Right kidney (tissue), 9 donors: ENCODE measurements around the gene DCTN4.
"Not testable (repeated sequence)": the region's sequence is repeated elsewhere in the genome, so short reads cannot be mapped to it uniquely, and the experiment has no call there.

ENCODE experiments used
- DNase-seq: peaks from one replicate; pipeline ENCODE4 v3.0.0-alpha.2; 2016
- long read RNA-seq, 8 donors: transcript quantifications; one replicate each; lab custom pipeline, GENCODE V29; 2026

The DCTN4 gene
- long read RNA-seq, donor 1, full-length matches to known transcripts = 12 of 12 reads
- long read RNA-seq, donor 1, partial matches to known transcripts = 0 of 12 reads
- long read RNA-seq, donor 1, other reads (novel, unspliced or antisense) = 0 of 12 reads
- long read RNA-seq, donor 2, full-length matches to known transcripts = 6 of 6 reads
- long read RNA-seq, donor 2, partial matches to known transcripts = 0 of 6 reads
- long read RNA-seq, donor 2, other reads (novel, unspliced or antisense) = 0 of 6 reads
- long read RNA-seq, donor 3, full-length matches to known transcripts = 3 of 3 reads
- long read RNA-seq, donor 3, partial matches to known transcripts = 0 of 3 reads
- long read RNA-seq, donor 3, other reads (novel, unspliced or antisense) = 0 of 3 reads
- long read RNA-seq, donor 4, full-length matches to known transcripts = 8 of 8 reads
- long read RNA-seq, donor 4, partial matches to known transcripts = 0 of 8 reads
- long read RNA-seq, donor 4, other reads (novel, unspliced or antisense) = 0 of 8 reads
- long read RNA-seq, donor 5, full-length matches to known transcripts = 7 of 16 reads
- long read RNA-seq, donor 5, partial matches to known transcripts = 9 of 16 reads
- long read RNA-seq, donor 5, other reads (novel, unspliced or antisense) = 0 of 16 reads
- long read RNA-seq, donor 6, full-length matches to known transcripts = 12 of 12 reads
- long read RNA-seq, donor 6, partial matches to known transcripts = 0 of 12 reads
- long read RNA-seq, donor 6, other reads (novel, unspliced or antisense) = 0 of 12 reads
- long read RNA-seq, donor 7, full-length matches to known transcripts = 8 of 8 reads
- long read RNA-seq, donor 7, partial matches to known transcripts = 0 of 8 reads
- long read RNA-seq, donor 7, other reads (novel, unspliced or antisense) = 0 of 8 reads
- long read RNA-seq, donor 8, full-length matches to known transcripts = 13 of 19 reads
- long read RNA-seq, donor 8, partial matches to known transcripts = 6 of 19 reads
- long read RNA-seq, donor 8, other reads (novel, unspliced or antisense) = 0 of 19 reads

DNA sequence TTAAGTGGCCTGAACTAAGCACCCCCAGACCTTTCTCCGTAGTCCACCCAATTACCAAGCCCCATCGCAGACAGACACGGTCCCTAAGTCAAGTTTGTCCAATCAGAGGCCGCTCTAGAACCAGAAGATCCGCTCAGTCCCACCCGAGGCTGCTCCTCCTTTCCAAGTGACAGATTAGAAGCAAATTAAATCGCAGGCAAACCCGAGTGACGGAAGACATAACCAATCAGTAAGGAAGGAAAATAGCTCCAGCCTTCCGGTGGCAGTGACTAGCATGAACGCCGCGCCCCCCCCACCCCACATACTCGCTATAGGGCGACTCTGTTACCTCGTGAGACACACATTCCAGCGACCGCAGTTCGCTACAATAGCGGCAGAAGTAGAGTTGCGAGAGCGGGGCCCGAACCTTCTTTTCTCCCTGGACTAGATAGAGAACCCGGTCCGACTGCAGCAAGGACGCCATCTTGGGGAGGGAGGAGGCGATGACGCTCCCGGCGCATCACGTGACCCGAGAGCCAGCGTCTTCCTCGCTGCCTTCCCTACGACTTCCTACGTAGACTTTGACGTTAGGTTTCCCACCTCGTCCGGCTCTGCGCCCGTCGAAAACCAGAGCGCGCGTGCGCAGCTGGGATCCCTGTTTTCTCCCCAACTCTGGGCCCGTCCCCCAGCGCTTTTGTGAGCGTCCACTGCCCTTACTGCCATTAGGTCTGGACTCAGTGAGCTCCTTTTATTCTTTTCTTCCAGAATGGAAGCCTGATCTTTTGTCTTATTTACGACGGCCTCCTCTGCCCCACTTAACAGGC lies at the start of gene DCTN4:
Gene DCTN4, minus strand, starts transcription at position 487 of the 803 bp plus-strand sequence. Its CDS starts 24 bp downstream, at position 463.
- peak; percentile 99 for DNase-seq

DNA sequence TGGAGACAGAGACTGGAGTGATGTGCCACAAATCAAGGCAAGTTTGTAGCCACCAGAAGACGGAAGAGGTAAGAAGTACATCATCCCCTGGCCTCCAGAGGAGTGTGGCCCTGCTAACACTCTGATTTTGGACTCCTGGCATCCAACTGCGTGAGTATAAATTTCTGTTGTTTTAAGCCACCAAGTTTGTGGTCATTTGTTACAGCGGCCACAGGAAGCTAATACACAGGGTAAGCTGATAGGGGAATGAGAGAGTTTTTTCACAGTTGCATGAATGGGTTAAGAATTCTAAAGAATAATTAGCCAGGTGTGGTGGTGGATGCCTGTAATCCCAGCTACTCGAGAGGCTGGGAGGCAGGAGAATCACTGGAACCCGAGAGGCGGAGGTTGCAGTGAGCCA lies 45.6 kb upstream of the DCTN4 start:
- DNase-seq = no peak

DNA sequence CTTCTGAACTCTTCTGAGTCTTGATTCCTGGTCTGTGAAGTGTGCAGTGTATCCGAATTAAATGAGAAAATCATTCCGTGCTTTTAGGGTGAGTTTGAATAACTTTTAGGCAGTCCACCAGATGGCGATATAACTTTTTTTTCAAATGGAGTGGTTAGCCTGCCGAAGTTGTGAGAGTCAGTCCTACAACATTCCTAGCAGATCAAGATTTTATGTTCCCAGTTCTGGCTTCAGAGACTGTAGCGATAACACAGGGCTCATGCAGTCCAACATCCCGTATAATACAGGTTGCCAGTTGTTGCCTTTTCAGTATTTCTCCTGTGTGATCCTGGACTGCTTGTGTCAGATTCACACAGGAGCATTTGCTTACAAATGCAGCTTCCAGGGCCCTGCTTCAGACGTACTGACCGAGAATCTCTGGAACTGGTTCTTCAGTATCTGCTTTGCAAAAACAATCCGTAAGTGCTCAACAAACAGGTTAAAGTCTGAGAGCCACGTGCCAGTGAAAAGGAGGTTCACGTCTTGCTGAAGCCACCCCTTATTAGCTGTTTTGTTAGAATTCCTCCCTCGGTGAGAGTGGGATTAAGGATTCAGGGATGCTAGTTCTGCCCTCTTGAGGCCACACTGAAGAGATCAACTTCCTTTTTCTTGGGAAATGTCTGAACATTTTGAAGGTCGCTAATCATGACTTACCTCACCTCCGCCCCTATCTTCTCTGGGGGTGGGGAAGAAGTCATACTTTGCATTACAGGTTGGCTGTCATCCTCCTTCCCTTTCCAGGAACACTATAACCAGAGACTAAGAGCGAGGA lies 42.5 kb upstream of the DCTN4 start:
- DNase-seq = peak; percentile 86

DNA sequence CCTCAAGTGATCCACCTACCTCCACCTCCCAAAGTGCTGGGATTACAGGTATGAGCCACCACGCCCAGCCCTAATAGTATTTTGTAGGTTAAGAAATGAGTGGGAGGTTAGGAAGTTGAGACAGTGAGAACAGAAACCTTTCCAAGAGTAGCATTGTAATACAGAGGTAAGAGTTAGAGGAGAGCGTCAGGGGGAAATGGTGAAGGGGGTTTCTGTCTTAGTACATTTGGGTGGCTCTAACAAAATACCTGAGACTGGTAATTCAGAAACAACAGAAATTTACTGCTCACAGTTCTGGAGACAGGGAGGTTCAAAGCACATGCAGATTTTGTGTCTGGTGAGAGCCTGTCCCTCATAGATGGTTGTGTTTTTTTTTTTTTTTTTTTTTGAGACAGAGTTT lies 38.6 kb upstream of the DCTN4 start:
- no peak for DNase-seq

DNA sequence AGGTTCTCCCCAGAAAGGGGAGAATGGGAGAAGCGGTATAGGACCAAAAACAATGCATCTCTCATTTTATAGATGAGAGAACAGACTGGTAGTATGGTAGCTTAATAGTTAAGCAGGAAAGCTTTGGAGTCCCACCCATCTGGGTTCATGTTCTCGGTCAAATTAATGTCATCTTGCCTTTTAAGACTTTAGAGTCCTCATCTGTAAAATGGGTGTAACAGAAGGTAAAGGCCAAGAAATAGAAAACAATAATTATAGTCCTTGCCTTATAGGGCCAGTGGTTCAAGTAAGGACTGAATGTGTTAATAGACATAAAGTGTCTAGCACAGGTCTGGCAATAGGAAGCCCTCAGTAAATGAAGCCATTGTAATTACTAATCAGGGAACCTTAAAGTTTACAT lies 36.1 kb upstream of the DCTN4 start:
- no peak for DNase-seq

DNA sequence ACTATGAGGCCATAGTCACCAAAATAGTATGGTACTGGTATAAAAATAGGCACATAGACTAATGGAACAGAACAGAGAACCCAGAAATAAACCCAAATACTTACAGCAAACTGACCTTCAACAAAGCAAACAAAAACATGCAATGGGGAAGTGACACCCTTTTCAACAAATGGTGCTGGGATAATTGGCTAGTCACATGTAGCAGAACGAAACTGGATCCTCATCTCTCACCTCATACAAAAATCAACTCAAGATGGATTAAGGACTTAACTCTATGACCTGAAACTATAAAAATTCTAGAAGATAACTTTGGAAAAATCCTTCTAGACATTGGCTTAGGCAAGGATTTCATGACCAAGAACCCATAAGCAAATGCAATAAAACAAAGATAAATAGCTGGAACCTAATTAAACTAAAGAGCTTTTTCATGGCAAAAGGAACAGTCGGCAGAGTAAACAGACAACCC lies 34.6 kb upstream of the DCTN4 start:
- not testable (repeated sequence) for DNase-seq

DNA sequence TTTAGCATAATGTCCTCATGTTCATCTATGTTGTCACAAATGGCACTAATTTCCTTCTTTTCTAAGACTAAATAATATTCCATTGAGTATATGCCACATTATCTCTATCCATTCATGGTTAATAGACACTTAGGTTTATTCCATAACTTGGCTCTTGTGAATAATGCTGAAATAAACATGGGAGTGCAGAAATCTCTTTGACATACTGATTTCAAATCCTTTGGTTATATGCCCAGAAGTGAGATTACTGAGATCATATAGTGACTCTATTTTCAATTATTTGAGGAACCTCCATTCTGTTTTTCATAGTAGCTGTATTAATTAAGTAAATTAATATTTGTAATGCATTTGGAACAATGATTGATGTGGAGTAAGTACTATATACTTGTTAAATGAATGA lies 32.7 kb upstream of the DCTN4 start:
- no peak for DNase-seq

DNA sequence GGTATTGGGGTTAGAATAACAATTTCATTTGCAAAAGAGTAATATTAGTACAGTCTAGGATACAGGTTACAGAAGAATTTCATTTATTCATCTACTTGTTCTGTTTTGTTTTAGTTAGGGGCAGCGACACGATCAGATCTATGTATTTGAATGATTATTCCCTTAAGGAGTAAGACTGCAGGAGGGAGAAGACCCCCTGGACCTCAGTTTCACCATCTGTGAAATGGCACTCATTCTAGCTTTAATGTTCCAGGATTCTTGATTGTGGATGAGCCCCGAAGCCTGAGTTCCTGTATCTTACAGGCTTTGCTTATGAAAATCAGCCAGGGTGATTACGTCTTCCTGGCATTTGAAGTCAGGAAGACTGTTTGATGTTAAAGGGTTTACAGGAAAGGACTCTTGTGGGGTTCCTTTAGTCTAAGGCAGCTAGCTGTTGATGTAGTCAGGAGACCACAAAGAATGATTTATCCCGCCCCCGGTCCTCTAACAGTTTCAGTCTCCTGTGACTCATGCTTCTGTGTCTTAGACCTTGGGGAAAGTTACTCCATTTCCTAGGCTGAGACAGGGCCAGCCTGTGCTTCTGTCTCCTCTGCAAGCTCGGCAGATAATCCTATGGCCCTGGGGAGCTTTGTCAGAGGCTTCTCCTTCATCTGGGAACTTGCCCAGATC lies 31.3 kb upstream of the DCTN4 start:
- no peak for DNase-seq

DNA sequence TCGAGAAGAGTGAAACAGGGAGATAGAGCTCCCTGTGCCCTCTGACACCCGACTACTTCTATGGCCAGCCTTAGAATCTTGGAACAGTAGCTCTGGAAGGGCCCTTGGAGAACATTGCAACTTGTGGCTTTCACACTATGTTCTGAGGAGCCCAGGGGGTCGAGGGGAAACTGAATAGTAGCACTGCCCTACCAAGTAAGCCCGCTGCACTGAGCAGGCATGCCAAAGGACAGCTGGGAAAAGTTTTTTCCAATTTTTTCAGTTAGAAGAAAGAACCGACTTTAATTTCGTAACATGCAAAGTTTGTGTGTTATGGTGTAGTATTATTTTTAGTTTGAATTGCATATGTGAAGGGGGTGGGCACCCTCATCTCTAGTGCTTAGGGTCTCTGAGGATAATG lies 30.6 kb upstream of the DCTN4 start:
- DNase-seq = no peak

DNA sequence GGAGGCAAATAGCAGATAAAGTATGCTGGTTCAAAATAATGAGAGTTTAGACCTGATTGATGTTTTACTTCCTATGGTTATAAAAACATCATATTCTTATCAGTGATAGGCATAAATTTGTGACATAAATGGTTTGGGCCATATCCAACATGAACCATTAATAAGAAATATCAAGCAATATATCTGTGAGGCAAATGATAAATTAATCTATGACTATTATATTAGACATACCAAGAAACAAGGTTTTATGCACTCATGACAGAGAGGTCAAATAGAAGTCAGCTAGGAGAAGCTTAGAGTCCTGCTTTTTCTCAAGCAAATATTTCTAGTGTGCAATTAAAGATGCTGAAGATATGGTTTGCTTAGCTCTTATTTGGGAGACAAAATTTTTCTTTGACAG lies 30.2 kb upstream of the DCTN4 start:
- no peak for DNase-seq

DNA sequence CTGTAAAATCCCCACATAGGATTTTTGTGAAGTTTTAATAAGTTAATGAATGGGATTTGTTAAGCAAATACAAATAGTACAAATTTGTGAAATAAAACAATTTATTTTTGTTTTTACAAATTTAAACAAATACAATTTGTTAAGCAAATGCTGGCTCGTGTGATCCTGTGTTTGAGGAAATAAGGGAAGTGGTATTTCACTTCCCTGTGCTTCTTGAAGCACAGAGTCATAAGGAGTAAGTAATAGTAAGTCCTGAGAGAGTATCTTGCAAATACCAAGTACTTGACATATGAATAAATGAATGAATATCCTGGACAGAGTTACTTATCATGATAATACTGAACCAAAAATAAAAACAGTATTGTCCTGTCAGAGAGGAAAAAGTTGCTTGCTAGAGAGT lies 28.8 kb upstream of the DCTN4 start:
- no peak for DNase-seq

DNA sequence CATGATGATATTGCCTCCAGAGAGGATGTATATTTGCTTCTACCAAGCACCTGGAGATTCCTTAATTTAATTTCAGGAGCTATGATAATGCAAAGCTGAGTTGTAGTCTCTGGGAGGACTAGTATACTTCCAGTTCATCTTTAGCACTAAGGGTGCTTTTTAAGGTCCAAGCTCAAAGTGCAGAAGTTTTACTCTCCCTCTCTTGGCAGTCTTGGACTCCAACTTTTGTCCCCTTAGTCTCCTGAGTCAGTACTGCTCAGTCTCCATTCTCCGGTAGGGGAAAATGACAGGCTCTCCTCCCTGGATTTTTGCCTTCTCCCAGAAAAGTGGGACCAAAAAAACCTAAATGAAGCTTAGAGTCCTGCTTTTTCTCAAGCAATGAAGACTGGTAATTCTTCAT lies 28.1 kb upstream of the DCTN4 start:
- no peak for DNase-seq

DNA sequence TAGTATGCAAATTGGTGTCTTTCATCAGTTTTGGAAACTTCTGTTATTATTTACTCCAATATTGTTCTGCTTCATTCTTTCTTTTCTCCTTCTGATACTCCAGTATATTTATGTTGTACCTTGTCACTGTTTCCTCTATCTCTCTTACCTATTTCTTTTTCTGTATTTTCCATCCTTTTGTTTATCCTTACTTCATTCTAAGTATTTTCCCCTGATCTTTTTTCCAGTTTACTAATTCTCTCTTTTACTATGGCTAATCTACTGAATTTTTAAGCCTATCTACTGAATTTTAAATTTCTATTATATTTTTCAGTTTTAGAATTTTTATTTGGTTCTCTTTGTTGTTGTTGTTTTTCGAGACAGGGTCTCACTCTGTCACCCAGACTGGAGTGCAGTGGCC lies 27.1 kb upstream of the DCTN4 start:
- no peak for DNase-seq

DNA sequence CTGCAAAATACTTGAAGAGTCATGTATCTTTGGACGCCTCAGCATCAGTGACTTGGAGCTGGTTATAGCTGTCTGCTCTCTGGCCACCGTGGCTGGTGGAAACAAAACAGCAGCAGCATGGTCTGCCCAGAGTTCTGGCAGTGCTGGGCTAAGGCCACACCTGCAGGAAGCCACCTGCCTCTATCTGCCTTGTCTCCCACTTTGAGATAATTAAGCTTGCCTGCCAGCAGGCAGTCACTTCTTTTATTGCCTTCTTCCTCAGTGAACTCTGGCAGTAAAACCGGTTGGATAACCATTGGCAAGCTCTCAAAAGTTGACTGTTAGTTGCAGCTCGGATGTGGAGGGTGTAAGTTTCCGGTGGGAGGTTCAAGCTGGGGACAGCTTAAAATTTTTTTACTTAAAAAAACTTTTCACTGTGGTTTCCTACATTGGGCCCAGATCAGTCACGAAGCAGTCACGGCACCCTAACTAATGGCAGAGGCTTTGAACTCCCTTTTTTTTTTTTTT lies 24.7 kb upstream of the DCTN4 start:
- peak; percentile 61 for DNase-seq

DNA sequence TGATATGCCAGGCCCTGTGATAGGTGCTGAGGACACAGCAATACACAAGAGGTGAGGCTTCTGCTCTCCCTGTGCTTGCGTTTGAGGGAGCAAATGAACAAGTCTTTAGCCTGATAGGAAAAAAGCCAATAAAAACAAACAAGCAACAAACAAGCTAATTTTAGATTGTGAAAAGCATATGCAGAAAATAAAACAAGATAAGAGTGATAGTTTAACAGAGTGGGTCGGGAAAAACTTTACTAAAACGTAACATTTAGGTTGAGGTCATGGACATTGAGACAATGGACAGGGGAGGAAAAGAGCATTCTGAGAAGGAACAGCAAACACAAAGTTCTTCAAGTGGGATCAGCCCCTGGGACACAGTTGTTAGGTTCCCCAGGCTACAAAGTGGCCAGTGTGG lies 24.0 kb upstream of the DCTN4 start:
- DNase-seq = no peak

DNA sequence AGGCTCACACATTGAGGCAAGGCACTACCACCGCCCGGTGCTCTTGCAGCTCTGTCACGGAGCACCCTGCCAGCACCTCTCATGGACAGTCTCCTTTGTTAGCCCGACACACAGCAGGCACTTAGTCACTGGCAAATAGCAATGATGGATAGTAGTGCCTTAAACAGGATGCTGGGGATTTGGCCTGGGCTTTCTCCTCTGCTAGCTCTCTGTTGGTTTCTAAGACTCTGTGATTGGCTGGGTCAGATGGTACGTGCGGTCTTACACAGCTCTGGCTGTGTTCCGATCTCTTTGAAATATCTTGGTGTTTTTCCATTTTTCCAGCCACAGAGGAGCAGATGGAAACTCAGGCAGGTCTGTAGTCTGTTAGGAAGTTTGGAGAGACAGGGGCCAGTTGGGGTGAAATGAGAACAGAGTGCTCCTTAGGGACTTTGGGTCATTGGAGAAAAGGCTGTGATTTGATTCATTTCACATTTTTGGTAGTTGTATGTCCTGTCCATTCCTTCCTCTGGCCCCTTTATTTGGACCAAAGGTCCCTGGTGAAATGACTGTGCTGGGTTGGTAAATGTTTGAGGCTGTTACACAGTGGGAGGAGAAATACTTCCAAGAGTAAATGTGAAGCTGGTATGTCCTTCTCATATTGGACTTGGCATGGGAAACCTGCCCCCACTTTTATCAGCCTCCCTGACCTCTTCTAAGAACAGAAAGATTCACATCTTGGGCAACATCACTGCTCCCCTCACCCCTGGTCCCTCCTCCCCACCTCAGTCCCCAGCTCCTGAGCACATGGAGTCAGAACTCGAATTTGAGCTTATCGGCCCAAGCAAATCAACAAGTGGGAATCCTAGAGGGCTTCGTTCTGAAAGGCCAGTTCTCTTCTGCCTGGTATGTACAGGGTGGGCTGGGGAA lies 23.1 kb upstream of the DCTN4 start:
- DNase-seq = no peak

DNA sequence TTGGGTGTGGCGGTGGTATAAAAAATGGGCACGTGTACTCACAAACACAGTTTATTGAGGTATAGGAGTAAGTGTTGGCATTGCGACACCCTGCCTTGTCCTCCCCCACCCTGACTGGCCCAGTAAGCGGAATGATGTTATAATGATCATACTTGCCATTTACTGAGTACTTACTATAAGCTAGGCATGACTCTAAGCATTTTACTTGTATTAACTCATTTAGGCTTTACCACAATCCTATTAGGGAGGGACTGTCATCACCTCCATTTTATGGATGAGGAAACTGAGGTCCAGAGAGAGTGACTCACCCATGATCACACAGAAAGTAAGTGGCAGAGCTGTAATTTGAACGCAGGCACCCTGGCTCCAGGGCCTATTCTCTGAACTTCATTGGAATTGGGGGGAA lies 22.0 kb upstream of the DCTN4 start:
- DNase-seq = no peak

DNA sequence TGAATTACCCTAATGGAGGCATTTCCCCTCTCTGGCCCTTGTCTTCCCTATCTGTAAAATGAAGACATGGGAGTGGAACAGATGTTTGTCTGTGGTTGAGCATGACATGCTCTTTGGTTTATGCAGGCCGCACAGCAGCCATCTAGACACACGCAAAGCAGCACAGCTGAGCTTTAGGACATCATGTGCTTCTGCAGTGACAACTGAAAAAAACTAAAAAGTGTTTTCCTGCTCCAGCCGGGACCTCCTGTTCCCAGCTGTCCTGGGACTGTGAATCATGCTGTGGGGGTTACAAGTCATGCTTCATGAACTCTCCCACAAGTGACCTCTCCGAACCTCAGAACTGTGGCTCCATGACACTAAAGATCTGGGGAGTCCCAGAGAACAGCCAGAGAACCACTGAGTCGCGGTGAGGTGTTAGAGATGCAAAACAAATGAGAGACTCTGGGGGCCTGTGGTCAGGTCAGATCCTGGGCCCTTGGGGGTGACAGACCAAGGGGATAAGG lies 21.4 kb upstream of the DCTN4 start:
- no peak for DNase-seq
